Suppressor macrophage treated with lipopolysaccharide for 4 hours (primary cell): ENCODE results near the gene TTN.

ENCODE experiments used
- DNase-seq: peaks from one replicate; pipeline ENCODE4 v3.0.0-alpha.2; 2020

Gene TTN

GRCh38 chr2:178480227-178481181 lies 326.7 kb downstream of the TTN start, which contains the start of gene PLEKHA3:
Gene PLEKHA3, plus strand, starts transcription at chr2:178480457. Its CDS starts 413 bp downstream, at chr2:178480870.
- DNase-seq, result peak; percentile 97

- DNase-seq, result no peak
These were observed 327.4 kb downstream of the TTN start for GRCh38 chr2:178479758-178480226.

- DNase-seq, result no peak
These were observed 328.0 kb downstream of the TTN start for GRCh38 chr2:178479275-178479616.

GRCh38 chr2:178478439-178479274 lies 328.6 kb downstream of the TTN start, which contains the start of gene FKBP7:
Gene FKBP7, minus strand, starts transcription at chr2:178478600. Its CDS starts 101 bp downstream, at chr2:178478499.
- peak; percentile 90 for DNase-seq

GRCh38 chr2:178478130-178478438 lies 329.1 kb downstream of the TTN start:
- no peak for DNase-seq

GRCh38 chr2:178477443-178478129 lies 329.6 kb downstream of the TTN start:
- no peak for DNase-seq

- DNase-seq, result no peak
These were observed 330.7 kb downstream of the TTN start for GRCh38 chr2:178476477-178476876.
